HepG2 (cell line): ENCODE results near the gene GPBAR1.

Experiments used
- ADNP ChIP-seq: sonication (generic); formaldehyde crosslinking; IDR thresholded peaks from 2 replicates; pipeline ENCODE4 v1.4.0; 2020; ENCODE audit warnings: missing genetic modification reagents
- NCOA2 ChIP-seq: sonication (generic); formaldehyde crosslinking; IDR thresholded peaks from 2 replicates; pipeline ENCODE4 v1.8.0; 2022; ENCODE audit warnings: inconsistent platforms
- ZBTB8A ChIP-seq: sonication (generic); formaldehyde crosslinking; IDR thresholded peaks from 2 replicates; pipeline ENCODE4 v1.4.0; 2020; ENCODE audit warnings: mild to moderate bottlenecking, low read depth, missing genetic modification reagents, borderline replicate concordance
- ZNF75D ChIP-seq: sonication (generic); formaldehyde crosslinking; IDR thresholded peaks from 2 replicates; pipeline ENCODE4 v1.8.1; 2023; ENCODE audit warnings: missing genetic modification reagents, mild to moderate bottlenecking, borderline replicate concordance
- TF ChIP-seq, protein P1 (sequence below), 2 experiments: IDR thresholded peaks; 2 replicates each; pipeline ENCODE4 v1.6.1; 2011 to 2012; ENCODE audit warnings: low read length in 2 of 2, borderline replicate concordance in 1 of 2, low read depth in 1 of 2, mild to moderate bottlenecking in 1 of 2, moderate library complexity in 1 of 2
- TF ChIP-seq, protein P2 (sequence below): sonication (generic); formaldehyde crosslinking; IDR thresholded peaks from 2 replicates; pipeline ENCODE4 v1.4.0; 2020; ENCODE audit warnings: missing genetic modification reagents, borderline replicate concordance
- TF ChIP-seq, protein P3 (sequence below): sonication (generic); formaldehyde crosslinking; conservative IDR thresholded peaks from 2 replicates; pipeline ENCODE4 v1.5.0; 2020; ENCODE audit warnings: missing genetic modification reagents
- TF ChIP-seq, protein P4 (sequence below): IDR thresholded peaks from 2 replicates; pipeline ENCODE4 v1.6.1; 2012; ENCODE audit warnings: inconsistent platforms

DNA sequence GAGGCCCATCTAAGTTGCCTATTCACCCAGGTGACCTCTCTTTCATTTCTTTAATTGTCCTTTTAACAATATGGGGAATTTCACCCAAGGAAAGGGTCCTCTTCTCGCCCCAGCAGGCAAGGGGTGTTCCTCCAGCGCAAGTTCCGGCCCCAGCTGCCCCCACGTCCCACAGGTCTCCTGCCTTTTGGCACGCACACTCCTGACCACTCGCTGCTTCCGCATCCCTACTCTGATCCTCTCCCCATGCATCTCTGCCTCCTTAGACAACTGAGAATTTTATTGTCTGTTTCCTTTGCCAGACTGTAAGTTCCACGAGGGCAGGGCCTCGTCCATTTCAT lies 44.5 kb upstream of the GPBAR1 start:
- TF ChIP-seq, protein P1, sequence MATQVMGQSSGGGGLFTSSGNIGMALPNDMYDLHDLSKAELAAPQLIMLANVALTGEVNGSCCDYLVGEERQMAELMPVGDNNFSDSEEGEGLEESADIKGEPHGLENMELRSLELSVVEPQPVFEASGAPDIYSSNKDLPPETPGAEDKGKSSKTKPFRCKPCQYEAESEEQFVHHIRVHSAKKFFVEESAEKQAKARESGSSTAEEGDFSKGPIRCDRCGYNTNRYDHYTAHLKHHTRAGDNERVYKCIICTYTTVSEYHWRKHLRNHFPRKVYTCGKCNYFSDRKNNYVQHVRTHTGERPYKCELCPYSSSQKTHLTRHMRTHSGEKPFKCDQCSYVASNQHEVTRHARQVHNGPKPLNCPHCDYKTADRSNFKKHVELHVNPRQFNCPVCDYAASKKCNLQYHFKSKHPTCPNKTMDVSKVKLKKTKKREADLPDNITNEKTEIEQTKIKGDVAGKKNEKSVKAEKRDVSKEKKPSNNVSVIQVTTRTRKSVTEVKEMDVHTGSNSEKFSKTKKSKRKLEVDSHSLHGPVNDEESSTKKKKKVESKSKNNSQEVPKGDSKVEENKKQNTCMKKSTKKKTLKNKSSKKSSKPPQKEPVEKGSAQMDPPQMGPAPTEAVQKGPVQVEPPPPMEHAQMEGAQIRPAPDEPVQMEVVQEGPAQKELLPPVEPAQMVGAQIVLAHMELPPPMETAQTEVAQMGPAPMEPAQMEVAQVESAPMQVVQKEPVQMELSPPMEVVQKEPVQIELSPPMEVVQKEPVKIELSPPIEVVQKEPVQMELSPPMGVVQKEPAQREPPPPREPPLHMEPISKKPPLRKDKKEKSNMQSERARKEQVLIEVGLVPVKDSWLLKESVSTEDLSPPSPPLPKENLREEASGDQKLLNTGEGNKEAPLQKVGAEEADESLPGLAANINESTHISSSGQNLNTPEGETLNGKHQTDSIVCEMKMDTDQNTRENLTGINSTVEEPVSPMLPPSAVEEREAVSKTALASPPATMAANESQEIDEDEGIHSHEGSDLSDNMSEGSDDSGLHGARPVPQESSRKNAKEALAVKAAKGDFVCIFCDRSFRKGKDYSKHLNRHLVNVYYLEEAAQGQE (IDR thresholded peaks at IDR 0.05; ENCODE audit: borderline replicate concordance in 1 of 2, low read depth in 1 of 2, low read length in 2 of 2): no peak
- TF ChIP-seq, protein P2, sequence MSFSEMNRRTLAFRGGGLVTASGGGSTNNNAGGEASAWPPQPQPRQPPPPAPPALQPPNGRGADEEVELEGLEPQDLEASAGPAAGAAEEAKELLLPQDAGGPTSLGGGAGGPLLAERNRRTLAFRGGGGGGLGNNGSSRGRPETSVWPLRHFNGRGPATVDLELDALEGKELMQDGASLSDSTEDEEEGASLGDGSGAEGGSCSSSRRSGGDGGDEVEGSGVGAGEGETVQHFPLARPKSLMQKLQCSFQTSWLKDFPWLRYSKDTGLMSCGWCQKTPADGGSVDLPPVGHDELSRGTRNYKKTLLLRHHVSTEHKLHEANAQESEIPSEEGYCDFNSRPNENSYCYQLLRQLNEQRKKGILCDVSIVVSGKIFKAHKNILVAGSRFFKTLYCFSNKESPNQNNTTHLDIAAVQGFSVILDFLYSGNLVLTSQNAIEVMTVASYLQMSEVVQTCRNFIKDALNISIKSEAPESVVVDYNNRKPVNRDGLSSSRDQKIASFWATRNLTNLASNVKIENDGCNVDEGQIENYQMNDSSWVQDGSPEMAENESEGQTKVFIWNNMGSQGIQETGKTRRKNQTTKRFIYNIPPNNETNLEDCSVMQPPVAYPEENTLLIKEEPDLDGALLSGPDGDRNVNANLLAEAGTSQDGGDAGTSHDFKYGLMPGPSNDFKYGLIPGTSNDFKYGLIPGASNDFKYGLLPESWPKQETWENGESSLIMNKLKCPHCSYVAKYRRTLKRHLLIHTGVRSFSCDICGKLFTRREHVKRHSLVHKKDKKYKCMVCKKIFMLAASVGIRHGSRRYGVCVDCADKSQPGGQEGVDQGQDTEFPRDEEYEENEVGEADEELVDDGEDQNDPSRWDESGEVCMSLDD (CRISPR knock-in tag): no peak
- TF ChIP-seq, protein P3, sequence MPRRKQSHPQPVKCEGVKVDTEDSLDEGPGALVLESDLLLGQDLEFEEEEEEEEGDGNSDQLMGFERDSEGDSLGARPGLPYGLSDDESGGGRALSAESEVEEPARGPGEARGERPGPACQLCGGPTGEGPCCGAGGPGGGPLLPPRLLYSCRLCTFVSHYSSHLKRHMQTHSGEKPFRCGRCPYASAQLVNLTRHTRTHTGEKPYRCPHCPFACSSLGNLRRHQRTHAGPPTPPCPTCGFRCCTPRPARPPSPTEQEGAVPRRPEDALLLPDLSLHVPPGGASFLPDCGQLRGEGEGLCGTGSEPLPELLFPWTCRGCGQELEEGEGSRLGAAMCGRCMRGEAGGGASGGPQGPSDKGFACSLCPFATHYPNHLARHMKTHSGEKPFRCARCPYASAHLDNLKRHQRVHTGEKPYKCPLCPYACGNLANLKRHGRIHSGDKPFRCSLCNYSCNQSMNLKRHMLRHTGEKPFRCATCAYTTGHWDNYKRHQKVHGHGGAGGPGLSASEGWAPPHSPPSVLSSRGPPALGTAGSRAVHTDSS: no peak
- TF ChIP-seq ZBTB8A (CRISPR knock-in tag) (no peak), ADNP (CRISPR knock-in tag) (no peak), ZNF75D (CRISPR knock-in tag) (no peak), NCOA2 (CRISPR knock-in tag) (no peak)
- TF ChIP-seq, protein P4, sequence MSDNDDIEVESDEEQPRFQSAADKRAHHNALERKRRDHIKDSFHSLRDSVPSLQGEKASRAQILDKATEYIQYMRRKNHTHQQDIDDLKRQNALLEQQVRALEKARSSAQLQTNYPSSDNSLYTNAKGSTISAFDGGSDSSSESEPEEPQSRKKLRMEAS: no peak
